Muscle layer of colon (tissue), 2 donors: ENCODE results near the gene PIP5K1C.
A peak's percentile ranks its signal among the peaks of the same experiment; 100 is the strongest.

Experiments used
- H3K27ac ChIP-seq: one replicate; pipeline ENCODE4 v1.7.0; 2013; ENCODE audit warnings: low read depth, mild to moderate bottlenecking, low read length, moderate library complexity
- H3K27me3 ChIP-seq, 2 donors: one replicate each; pipeline ENCODE4 v1.7.0; 2013; ENCODE audit warnings: low read length in 2 of 2, mild to moderate bottlenecking in 2 of 2; ENCODE audit not compliant: insufficient read depth in 2 of 2, control insufficient read depth in 1 of 2
- H3K36me3 ChIP-seq: one replicate; pipeline ENCODE4 v1.7.0; 2013; ENCODE audit warnings: mild to moderate bottlenecking, low read length; ENCODE audit not compliant: insufficient read depth
- H3K4me1 ChIP-seq: one replicate; pipeline ENCODE4 v1.7.0; 2013; ENCODE audit warnings: mild to moderate bottlenecking, low read length; ENCODE audit not compliant: insufficient read depth
- H3K4me3 ChIP-seq, 2 donors: one replicate each; pipeline ENCODE4 v1.7.0; 2013; ENCODE audit warnings: low read length in 2 of 2, low read depth in 1 of 2, mild to moderate bottlenecking in 1 of 2, moderate library complexity in 1 of 2
- H3K9ac ChIP-seq: one replicate; pipeline ENCODE4 v1.7.0; 2013; ENCODE audit warnings: low read length
- H3K9me3 ChIP-seq: one replicate; pipeline ENCODE4 v1.7.0; 2013; ENCODE audit warnings: mild to moderate bottlenecking, low read length
- donor health status: abdominal sarcoma.
- donor health status: Adenocarcinoma of cecum.

Gene PIP5K1C

DNA sequence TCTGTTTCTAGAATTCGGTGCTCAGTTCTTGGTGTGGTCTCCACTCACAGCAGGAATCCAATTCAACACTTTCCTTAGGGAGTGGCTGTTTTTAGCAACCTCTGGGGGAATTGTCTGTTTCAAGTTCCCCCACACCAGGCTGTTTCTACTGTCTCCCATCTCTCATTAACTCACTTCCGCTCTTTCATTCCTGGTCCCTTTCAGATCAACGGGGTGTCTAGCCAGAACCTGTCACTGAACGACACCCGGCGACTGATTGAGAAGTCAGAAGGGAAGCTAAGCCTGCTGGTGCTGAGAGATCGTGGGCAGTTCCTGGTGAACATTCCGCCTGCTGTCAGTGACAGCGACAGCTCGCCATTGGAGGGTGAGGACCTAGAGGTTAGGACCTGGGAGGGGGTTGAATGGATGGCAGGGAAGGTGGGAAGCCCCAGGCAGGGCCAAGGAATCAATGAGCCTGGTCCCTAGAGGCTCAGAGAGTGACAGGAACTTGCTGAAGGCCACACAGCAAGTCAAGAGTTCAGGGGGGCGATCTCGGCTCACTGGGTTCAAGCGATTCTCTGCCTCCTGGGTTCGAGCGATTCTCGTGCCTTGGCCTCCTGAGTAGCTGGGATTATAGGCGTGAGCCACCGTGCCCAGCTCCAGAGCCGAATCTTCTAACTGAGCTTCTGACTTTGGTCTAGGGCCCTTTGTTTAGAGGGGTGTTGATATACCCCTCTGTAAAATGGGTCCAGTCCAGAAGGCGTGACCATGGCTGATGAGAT, 33.5 kb upstream of the PIP5K1C start:
- Histone ChIP-seq H3K4me3 (no peak overlapping the region), H3K36me3 (no peaks in the 10 kb centered on the region), H3K9me3 (no peaks in the 10 kb centered on the region)

DNA sequence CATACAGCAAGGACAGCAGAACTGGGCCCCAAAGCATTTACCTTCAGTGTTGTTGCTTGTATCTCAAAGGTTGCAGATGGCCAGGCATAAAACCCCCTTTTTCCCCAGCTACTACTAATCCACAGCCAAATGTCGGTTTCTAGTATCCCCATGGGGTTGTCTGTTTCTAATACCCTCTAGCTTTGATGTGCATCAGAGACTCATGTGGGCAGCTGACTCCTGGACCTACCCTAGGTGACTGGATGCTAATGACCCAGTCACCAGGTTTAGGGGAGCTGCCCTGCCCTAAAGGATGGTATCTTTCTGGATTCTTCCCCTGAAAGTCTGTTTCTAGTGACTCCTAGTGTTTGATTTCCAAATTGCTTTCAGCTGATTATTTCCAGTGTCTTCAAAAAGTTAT, 31.8 kb upstream of the PIP5K1C start:
- H3K27me3 ChIP-seq: no peaks in the 10 kb centered on the region
- no peak overlapping the region for H3K4me3 ChIP-seq
- no peaks in the 10 kb centered on the region for H3K9me3 ChIP-seq
- H3K27ac ChIP-seq: no peak overlapping the region
- H3K9ac ChIP-seq: no peak overlapping the region
- no peaks in the 10 kb centered on the region for H3K4me1 ChIP-seq
- no peaks in the 10 kb centered on the region for H3K36me3 ChIP-seq

More for the DNA sequence above, 33.5 kb upstream of the PIP5K1C start:
- H3K27ac ChIP-seq: no peak overlapping the region
- H3K9ac ChIP-seq: no peak overlapping the region
- no peaks in the 10 kb centered on the region for H3K4me1 ChIP-seq
- no peaks in the 10 kb centered on the region for H3K27me3 ChIP-seq

DNA sequence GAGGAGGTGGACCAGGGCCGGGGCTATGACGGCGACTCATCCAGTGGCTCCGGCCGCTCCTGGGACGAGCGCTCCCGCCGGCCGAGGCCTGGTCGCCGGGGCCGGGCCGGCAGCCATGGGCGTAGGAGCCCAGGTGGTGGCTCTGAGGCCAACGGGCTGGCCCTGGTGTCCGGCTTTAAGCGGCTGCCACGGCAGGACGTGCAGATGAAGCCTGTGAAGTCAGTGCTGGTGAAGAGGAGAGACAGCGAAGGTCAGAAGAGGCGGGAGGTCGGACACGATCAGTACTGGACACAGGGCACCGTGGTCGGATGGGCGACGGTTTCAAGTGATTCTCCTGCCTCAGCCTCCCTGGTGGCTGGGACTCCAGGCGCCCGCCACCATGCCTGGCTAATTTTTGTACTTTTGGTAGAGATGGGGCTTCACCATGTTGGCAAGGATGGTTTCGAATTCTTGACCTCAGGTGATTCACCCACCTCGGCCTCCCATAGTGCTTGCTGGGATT, 30.2 kb upstream of the PIP5K1C start:
- Histone ChIP-seq H3K4me1 (no peaks in the 10 kb centered on the region), H3K9ac (no peak overlapping the region), H3K36me3 (no peaks in the 10 kb centered on the region), H3K4me3 (no peak overlapping the region), H3K27ac (no peak overlapping the region), H3K27me3 (no peaks in the 10 kb centered on the region), H3K9me3 (no peaks in the 10 kb centered on the region)

DNA sequence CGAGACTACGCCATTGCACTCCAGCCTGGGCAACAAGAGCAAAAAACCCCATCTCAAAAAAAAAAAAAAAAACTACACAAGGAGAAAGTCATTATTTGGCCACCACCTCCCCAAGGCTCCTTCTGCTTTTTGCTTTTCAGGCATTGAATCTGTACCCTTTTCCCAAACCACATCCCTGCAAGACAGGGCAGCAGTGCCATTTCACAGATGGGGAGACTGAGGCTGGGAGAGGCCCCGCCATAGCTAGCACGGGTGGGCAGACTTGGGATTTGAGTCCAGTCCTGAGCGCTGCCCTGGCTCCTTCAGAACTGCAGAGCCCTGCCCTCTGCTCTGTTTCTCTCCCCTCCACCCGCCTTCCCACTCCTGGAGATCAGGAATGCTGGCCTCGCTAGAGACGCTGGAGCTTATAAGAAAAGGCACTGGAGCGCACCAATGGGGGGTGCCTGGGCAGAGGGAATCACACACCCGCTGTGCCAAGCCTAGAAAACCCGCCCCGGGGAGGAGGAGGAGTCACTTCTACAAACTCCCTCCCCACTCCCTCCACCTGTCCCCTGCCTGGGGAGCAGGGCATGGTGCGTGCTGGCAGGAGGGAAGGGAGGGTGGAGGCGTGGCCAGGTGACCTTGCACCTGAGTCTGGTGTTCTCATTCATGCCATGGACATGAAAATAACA, 25.5 kb upstream of the PIP5K1C start:
- Histone ChIP-seq H3K4me3 (no peak overlapping the region), H3K36me3 (no peaks in the 10 kb centered on the region), H3K4me1 (peaks cover 7% of the 10 kb centered on the region), H3K27me3 (peaks cover 15 to 25% of the 10 kb centered on the region in 2 donors), H3K9ac (no peak overlapping the region), H3K27ac (no peak overlapping the region), H3K9me3 (no peaks in the 10 kb centered on the region)

DNA sequence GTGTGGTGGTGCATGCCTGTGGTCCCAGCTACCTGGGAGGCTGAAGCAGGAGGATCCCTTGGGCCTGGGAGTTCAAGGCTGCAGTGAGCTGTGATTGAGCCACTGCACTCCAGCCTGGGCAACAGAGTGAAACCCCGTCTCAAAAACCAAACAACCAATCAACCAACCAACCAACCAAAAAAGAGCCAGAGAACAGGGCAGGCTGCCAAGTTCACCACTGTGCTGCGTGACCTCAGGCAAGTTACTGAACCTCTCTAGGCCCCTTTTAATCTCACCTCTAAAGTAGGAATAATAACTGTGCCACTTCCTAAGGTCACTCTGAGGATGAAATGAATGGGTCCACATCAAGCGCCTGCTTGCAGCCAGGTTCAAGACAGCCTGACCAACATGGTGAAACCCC, 24.9 kb upstream of the PIP5K1C start:
- Histone ChIP-seq H3K27me3 (peaks cover 21 to 32% of the 10 kb centered on the region in 2 donors), H3K27ac (no peak overlapping the region)

DNA sequence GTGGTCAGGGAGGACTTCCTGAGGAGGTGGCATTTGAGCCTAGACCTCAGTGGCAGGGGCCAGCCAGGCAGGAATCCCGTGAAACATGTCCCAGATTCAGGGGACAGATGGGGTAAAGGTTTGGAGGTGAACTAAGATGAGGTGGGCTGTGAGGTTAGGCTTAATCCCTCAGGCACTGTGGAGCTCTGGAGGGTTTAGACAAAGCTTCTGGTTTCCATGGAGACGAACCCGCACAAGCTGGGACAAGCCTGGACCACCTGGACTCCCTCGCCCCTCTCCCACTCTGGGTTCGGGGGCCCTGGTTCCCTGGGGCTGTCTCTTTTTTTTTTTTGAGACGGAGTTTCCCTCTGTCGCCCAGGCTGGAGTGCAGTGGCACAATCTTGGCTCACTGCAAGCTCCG, 23.6 kb upstream of the PIP5K1C start:
- Histone ChIP-seq H3K4me1 (peaks cover 7% of the 10 kb centered on the region), H3K9ac (no peak overlapping the region), H3K27ac (no peak overlapping the region), H3K9me3 (no peaks in the 10 kb centered on the region), H3K4me3 (no peak overlapping the region), H3K27me3 (peaks cover 26 to 40% of the 10 kb centered on the region in 2 donors), H3K36me3 (no peaks in the 10 kb centered on the region)

More for the DNA sequence above, 24.9 kb upstream of the PIP5K1C start:
- Histone ChIP-seq H3K36me3 (no peaks in the 10 kb centered on the region), H3K9me3 (no peaks in the 10 kb centered on the region), H3K9ac (no peak overlapping the region), H3K4me3 (no peak overlapping the region), H3K4me1 (peaks cover 7% of the 10 kb centered on the region)

DNA sequence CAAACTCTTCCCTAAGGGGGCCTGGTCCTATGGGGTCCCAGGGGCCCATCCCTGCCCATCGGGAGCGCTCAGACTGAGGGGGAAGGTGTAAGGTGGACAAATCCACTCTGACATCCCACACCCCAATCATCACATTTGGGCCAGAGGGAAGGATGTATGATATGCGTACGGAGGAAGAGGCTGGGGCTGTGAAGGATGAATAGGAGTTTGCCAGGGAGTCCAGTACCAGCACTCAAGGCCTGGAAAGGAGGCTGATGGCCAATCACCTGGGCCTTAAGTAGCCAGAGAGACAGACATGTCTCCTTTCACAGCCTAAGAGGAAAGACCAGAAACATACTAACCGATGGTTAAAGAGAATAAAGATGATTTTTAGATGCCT, 22.8 kb upstream of the PIP5K1C start:
- Histone ChIP-seq H3K27me3 (peaks cover 26 to 40% of the 10 kb centered on the region in 2 donors), H3K4me1 (peaks cover 7% of the 10 kb centered on the region)

DNA sequence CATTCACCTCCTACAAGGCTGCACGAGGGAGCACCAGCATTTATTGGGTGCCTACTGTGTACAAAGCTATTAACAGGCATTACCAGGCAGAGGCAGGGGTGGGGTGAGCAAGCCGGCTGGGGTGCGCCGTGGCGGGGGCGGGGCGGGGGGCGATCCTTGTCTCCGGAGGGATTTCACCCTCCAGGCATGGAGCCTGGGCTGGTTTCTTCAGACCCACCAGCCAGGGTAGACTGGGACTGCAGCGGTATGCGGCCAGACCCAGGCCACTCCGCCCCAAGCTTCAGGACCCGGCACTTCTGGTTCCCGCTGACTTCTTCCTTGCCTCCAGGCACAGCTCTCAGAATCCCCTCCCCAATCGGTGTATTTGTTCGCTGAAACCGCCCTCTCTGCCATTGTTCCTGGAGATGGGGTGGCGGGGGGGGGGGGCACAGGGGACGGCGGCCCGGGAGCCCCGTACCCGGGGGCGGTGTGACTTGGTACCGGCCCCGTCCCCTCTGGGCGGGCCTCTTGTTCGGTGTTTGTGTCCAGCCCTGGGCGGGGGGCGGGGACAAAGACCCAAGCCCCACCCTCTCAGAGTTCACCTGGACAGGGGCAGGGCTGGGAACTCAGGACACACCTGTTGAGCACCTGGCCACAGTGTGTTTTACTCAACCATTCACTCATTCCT, 22.3 kb upstream of the PIP5K1C start:
- Histone ChIP-seq H3K9me3 (no peaks in the 10 kb centered on the region), H3K4me1 (peaks cover 7% of the 10 kb centered on the region), H3K27me3 (peaks cover 26 to 40% of the 10 kb centered on the region in 2 donors), H3K36me3 (no peaks in the 10 kb centered on the region), H3K9ac (no peak overlapping the region), H3K27ac (no peak overlapping the region), H3K4me3 (no peak overlapping the region)

More for the DNA sequence above, 22.8 kb upstream of the PIP5K1C start:
- Histone ChIP-seq H3K9me3 (no peaks in the 10 kb centered on the region), H3K36me3 (no peaks in the 10 kb centered on the region), H3K27ac (no peak overlapping the region), H3K4me3 (no peak overlapping the region), H3K9ac (no peak overlapping the region)

DNA sequence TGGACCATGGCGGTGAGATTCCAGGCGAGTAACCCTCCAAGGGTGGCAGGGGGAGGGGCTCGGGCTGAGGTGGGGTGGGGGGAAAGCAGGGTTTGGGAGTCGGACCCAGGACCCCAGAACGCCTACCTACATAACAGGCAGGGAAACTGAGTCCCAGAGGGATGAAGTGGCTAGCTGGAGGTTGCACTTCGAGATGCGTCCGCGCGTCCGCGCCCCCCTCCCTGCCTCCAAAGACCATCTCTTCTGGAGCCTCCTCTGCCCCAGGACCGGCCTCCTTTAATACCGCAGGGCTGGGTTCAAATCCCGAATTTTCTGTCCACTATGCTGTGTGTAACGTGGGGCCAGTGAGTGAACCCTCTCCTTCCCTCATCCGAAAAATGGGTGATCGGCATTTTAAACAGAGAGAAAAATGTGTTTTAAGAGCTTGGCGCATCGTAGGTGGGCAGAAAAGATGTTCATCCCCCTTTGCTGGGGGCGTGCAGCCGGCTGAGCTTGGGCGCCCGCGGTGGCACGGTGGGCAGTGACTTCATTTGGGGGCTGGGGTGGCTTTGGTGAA, 21.7 kb upstream of the PIP5K1C start:
- no peak overlapping the region for H3K9ac ChIP-seq
- peak overlapping the region in 1 of 2 donors; percentile 13 for H3K4me3 ChIP-seq
- H3K27me3 ChIP-seq: peaks cover 26 to 40% of the 10 kb centered on the region in 2 donors

DNA sequence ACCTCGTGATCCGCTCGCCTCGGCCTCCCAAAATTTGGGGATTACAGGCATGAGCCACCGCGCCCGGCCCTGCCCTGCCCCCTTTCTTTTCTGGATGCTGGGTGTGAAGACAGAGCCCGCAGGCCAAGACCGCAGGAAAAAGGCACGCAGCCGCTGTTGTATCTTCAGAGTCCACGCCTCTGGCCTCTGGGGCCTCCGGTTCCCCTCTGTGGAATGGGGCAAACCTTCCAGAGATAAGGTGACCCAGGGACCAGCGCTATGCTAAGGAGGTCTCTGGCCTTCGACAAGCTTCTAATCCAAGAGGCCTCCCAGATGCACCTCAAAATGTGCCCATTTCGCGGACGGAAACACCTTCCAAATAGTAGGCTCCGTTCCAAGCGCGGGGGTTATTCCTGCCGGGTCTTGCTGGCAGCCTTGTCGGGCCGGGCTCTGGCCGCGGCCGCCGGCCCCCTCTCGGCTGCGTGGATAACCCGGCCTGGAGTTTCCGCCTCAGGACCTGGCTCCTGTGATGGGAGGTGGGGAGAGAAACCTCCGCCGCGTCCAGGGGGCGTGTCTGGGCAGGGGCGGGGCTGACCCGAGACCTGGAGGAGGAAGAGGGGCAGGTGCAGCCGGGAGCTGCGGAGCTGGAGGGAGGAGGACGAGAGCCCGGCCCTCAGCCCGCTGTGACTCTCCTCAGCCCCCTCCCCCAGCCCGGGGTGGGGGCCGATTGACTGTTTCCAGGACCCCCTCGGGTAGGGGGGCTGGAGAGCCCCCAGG, 21.0 kb upstream of the PIP5K1C start:
- Histone ChIP-seq H3K27me3 (peaks cover 26 to 40% of the 10 kb centered on the region in 2 donors), H3K36me3 (no peaks in the 10 kb centered on the region), H3K9ac (no peak overlapping the region), H3K4me1 (peaks cover 7% of the 10 kb centered on the region), H3K27ac (no peak overlapping the region), H3K4me3 (peak overlapping the region in 1 of 2 donors; percentile 13), H3K9me3 (no peaks in the 10 kb centered on the region)

More for the DNA sequence above, 21.7 kb upstream of the PIP5K1C start:
- H3K36me3 ChIP-seq: no peaks in the 10 kb centered on the region
- H3K4me1 ChIP-seq: peaks cover 7% of the 10 kb centered on the region
- no peak overlapping the region for H3K27ac ChIP-seq
- H3K9me3 ChIP-seq: no peaks in the 10 kb centered on the region
